Measurements from ENCODE around the gene REEP2. TPM values are rescaled to one million over a fixed set of nuclear protein-coding genes. Genes with fewer than 3 reads are reported as not detected.
"Not testable (repeated sequence)": the region's sequence is repeated elsewhere in the genome, so short reads cannot be mapped to it uniquely, and the experiment has no call there.

The REEP2 gene
- total RNA-seq, 1 experiment from 2014 or later = 8.4 TPM

DNA sequence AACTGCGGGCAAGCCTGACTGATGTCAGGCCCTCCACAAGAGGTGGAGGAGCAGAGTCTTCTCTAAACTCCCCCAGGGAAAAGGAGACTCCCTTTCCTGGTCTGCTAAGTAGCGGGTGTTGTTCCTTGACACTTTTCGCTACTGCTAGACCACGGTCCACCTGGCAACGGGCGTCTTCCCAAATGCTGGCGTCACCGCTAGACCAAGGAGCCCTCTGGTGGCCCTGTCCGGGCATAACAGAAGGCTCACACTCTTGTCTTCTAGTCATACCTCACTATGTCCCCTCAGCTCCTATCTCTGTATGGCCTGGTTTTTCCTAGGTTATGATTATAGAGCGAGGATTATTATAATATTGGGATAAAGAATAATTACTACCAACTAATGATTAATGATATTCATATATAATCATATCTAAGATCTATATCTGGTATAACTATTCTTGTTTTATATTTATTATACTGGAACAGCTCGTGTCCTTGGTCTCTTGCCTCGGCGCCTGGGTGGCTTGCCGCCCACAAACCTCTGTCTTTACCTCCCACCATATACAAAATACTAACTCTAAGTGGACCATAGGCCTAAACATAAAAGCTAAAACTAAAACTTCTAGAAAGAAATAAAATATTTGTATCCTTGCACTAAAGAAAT is 27.7 kb upstream of the REEP2 start:
- H3K4me3 ChIP-seq (ENCODE audit: low read depth, low read length, poor library complexity, severe bottlenecking); H3K4me1 ChIP-seq (ENCODE audit: insufficient read depth, low read length, poor library complexity, severe bottlenecking); H3K27ac ChIP-seq (ENCODE audit: low read depth, low read length, poor library complexity, severe bottlenecking); H3K9me3 ChIP-seq (ENCODE audit: low read depth, low read length, poor library complexity, severe bottlenecking); H3K27me3 ChIP-seq (replicated peaks; ENCODE audit: insufficient read depth, low read depth, low read length, poor library complexity); BruUV-seq (replicated peaks): not testable (repeated sequence)
- peak; percentile 52 for DNase-seq (ENCODE audit: low spot score)
- intact Hi-C loops (cut with micrococcal nuclease; ENCODE audit: unreplicated experiment) = loop anchor here (2.0 to 5.0 kb wide), 2 partner anchors 189 to 230 kb away; no protein-coding TSS in a partner anchor
- peaks cover 30% of the 10 kb centered on the region for H3K36me3 ChIP-seq (ENCODE audit: insufficient read depth, low read length, poor library complexity, severe bottlenecking)
- ChIA-PET POLR2A (ENCODE audit: low non-redundant PET) (interaction anchor here (0.6 kb wide), 1 partner anchor 14 kb away, joined by 8 read pairs; no protein-coding TSS in a partner anchor), CTCF (interaction anchor here (0.5 kb wide), 1 partner anchor 22 kb away, joined by 3 read pairs; no protein-coding TSS in a partner anchor)
- TF ChIP-seq, protein P1, sequence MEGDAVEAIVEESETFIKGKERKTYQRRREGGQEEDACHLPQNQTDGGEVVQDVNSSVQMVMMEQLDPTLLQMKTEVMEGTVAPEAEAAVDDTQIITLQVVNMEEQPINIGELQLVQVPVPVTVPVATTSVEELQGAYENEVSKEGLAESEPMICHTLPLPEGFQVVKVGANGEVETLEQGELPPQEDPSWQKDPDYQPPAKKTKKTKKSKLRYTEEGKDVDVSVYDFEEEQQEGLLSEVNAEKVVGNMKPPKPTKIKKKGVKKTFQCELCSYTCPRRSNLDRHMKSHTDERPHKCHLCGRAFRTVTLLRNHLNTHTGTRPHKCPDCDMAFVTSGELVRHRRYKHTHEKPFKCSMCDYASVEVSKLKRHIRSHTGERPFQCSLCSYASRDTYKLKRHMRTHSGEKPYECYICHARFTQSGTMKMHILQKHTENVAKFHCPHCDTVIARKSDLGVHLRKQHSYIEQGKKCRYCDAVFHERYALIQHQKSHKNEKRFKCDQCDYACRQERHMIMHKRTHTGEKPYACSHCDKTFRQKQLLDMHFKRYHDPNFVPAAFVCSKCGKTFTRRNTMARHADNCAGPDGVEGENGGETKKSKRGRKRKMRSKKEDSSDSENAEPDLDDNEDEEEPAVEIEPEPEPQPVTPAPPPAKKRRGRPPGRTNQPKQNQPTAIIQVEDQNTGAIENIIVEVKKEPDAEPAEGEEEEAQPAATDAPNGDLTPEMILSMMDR (conservative IDR thresholded peaks at IDR 0.05; ENCODE audit: low read depth, low read length) = peak; percentile 49

DNA sequence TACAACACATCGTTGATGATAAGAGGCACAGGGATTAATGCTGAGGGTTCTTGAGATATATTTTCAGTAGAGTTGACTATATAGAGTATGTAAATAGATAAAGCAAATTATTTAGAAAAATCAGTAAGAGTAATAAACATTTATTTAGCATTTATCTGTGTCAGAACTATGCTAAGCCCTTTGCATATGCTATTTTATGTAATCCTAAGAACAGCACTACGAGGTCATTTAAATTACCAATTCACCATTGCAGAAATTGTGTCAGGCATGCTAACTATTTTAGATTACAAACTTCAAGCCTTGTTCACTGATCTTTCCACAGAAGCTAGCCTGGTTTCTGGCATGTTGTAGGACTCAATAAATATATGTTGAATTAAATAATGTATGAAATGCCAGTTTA is 20.4 kb upstream of the REEP2 start:
- no TSS peak for BruUV-seq (replicated peaks)
- no peak for DNase-seq (ENCODE audit: low spot score)
- POLR2A ChIA-PET (ENCODE audit: low non-redundant PET) = no interaction called here
- peaks cover 78% of the 10 kb centered on the region for H3K36me3 ChIP-seq (ENCODE audit: insufficient read depth, low read length, poor library complexity, severe bottlenecking)
- intact Hi-C loops (cut with micrococcal nuclease; ENCODE audit: unreplicated experiment) = no loop called here
- no peak overlapping the region for H3K27ac ChIP-seq (ENCODE audit: low read depth, low read length, poor library complexity, severe bottlenecking)
- CTCF ChIA-PET = no interaction called here
- H3K27me3 ChIP-seq (replicated peaks; ENCODE audit: insufficient read depth, low read depth, low read length, poor library complexity) = no peaks in the 10 kb centered on the region
- no peaks in the 10 kb centered on the region for H3K9me3 ChIP-seq (ENCODE audit: low read depth, low read length, poor library complexity, severe bottlenecking)
- H3K4me1 ChIP-seq (ENCODE audit: insufficient read depth, low read length, poor library complexity, severe bottlenecking) = no peaks in the 10 kb centered on the region
- TF ChIP-seq EZH2 (IDR thresholded peaks at IDR 0.05; ENCODE audit: borderline replicate concordance, low read depth, low read length, poor library complexity, severe bottlenecking) = no peak
- TF ChIP-seq, protein P1 (conservative IDR thresholded peaks at IDR 0.05; ENCODE audit: low read depth, low read length) = no peak
- no peak overlapping the region for H3K4me3 ChIP-seq (ENCODE audit: low read depth, low read length, poor library complexity, severe bottlenecking)

DNA sequence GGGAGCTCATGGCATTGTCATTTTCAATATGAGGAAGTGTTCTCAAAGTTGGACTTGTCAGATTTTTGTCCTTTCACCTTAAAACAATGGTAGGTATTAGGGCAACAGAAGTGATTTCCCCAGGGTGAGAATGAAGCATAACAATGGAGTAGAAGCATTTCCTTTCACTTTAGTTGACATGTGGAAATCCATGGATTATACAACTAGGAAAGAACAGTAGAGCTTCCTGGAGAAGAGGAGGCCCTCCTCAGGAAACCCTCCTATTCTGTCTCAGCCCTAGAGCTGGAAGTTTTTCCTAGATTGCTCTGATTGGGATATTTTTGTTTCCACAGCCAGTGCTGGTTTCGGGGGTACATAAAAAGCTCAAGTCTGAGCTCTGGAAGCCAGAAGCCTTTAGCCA is 13.8 kb upstream of the REEP2 start:
- Histone ChIP-seq H3K9me3 (ENCODE audit: low read depth, low read length, poor library complexity, severe bottlenecking) (no peaks in the 10 kb centered on the region), H3K36me3 (ENCODE audit: insufficient read depth, low read length, poor library complexity, severe bottlenecking) (peaks cover 74% of the 10 kb centered on the region), H3K4me3 (ENCODE audit: low read depth, low read length, poor library complexity, severe bottlenecking) (no peak overlapping the region), H3K27ac (ENCODE audit: low read depth, low read length, poor library complexity, severe bottlenecking) (no peak overlapping the region), H3K4me1 (ENCODE audit: insufficient read depth, low read length, poor library complexity, severe bottlenecking) (no peaks in the 10 kb centered on the region), H3K27me3 (replicated peaks; ENCODE audit: insufficient read depth, low read depth, low read length, poor library complexity) (no peaks in the 10 kb centered on the region)
- ChIA-PET CTCF (no interaction called here), POLR2A (ENCODE audit: low non-redundant PET) (no interaction called here)
- no peak for DNase-seq (ENCODE audit: low spot score)
- no TSS peak for BruUV-seq (replicated peaks)
- no peak for TF ChIP-seq EZH2 (IDR thresholded peaks at IDR 0.05; ENCODE audit: borderline replicate concordance, low read depth, low read length, poor library complexity, severe bottlenecking)
- TF ChIP-seq, protein P1 (conservative IDR thresholded peaks at IDR 0.05; ENCODE audit: low read depth, low read length) = no peak
- intact Hi-C loops (cut with micrococcal nuclease; ENCODE audit: unreplicated experiment) = no loop called here
